Parathyroid adenoma (tissue), 2 donors: ENCODE data around the gene P2RX5.
"Not testable (repeated sequence)": the region's sequence is repeated elsewhere in the genome, so short reads cannot be mapped to it uniquely, and the experiment has no call there.

Experiments
- H2AFZ ChIP-seq: fragments of 300-600 bp; sonication (generic); one replicate; pipeline ENCODE4 v1.7.0; 2017; ENCODE audit warnings: antibody characterized with exemption, mild to moderate bottlenecking
- H3K27ac ChIP-seq: fragments of 300-600 bp; sonication (generic); one replicate; pipeline ENCODE4 v1.7.0; 2017
- H3K27me3 ChIP-seq: fragments of 300-600 bp; sonication (generic); one replicate; pipeline ENCODE4 v1.7.0; 2017; ENCODE audit warnings: low read length; ENCODE audit not compliant: control insufficient read depth, insufficient read depth
- H3K36me3 ChIP-seq: fragments of 300-600 bp; sonication (generic); one replicate; pipeline ENCODE4 v1.7.0; 2017; ENCODE audit warnings: low read length; ENCODE audit not compliant: control insufficient read depth, insufficient read depth
- H3K4me1 ChIP-seq: fragments of 300-600 bp; sonication (generic); one replicate; pipeline ENCODE4 v1.7.0; 2017; ENCODE audit warnings: control low read depth
- H3K4me2 ChIP-seq: fragments of 300-600 bp; sonication (generic); one replicate; pipeline ENCODE4 v1.7.0; 2017; ENCODE audit warnings: low read length
- H3K4me3 ChIP-seq: fragments of 300-600 bp; sonication (generic); one replicate; pipeline ENCODE4 v1.7.0; 2017; ENCODE audit warnings: low read depth, low read length
- H3K79me2 ChIP-seq: fragments of 300-600 bp; sonication (generic); one replicate; pipeline ENCODE4 v1.7.0; 2017; ENCODE audit warnings: control low read depth
- H3K9ac ChIP-seq: fragments of 300-600 bp; sonication (generic); one replicate; pipeline ENCODE4 v1.7.0; 2017; ENCODE audit warnings: mild to moderate bottlenecking
- H3K9me3 ChIP-seq: fragments of 300-600 bp; sonication (generic); one replicate; pipeline ENCODE4 v1.7.0; 2017; ENCODE audit warnings: low read length; ENCODE audit not compliant: control insufficient read depth
- CTCF ChIP-seq: fragments of 300-600 bp; sonication (generic); IDR thresholded peaks from one replicate; pipeline ENCODE4 v1.7.0; 2017; ENCODE audit warnings: antibody characterized with exemption, mild to moderate bottlenecking
- donor health status: primary hyperparathyroidism.

The P2RX5 gene

GRCh38 chr17:3730881-3731429 lies 35.0 kb upstream of the P2RX5 start:
- H3K4me1 ChIP-seq, result no peaks in the 10 kb centered on the region
- no peaks in the 10 kb centered on the region for H3K36me3 ChIP-seq
- no peak overlapping the region for H3K27ac ChIP-seq
- no peaks in the 10 kb centered on the region for H3K79me2 ChIP-seq
- no peak overlapping the region for H3K4me3 ChIP-seq
- no peaks in the 10 kb centered on the region for H3K27me3 ChIP-seq
- no peak overlapping the region for H2AFZ ChIP-seq
- H3K9me3 ChIP-seq, result no peaks in the 10 kb centered on the region
- TF ChIP-seq CTCF, result no peak
- H3K4me2 ChIP-seq, result no peak overlapping the region
- no peak overlapping the region for H3K9ac ChIP-seq

- Histone ChIP-seq H3K36me3 (no peaks in the 10 kb centered on the region), H3K4me3 (no peak overlapping the region), H2AFZ (no peak overlapping the region), H3K9ac (no peak overlapping the region), H3K27ac (no peak overlapping the region), H3K79me2 (no peaks in the 10 kb centered on the region), H3K9me3 (no peaks in the 10 kb centered on the region), H3K27me3 (no peaks in the 10 kb centered on the region), H3K4me2 (no peak overlapping the region), H3K4me1 (no peaks in the 10 kb centered on the region)
- TF ChIP-seq CTCF, result no peak
Observed at GRCh38 chr17:3729881-3730280, 33.9 kb upstream of the P2RX5 start.

GRCh38 chr17:3728099-3728498 lies 32.1 kb upstream of the P2RX5 start:
- H3K36me3 ChIP-seq, H3K4me3 ChIP-seq, H3K27me3 ChIP-seq, H3K79me2 ChIP-seq, H3K27ac ChIP-seq, H3K4me1 ChIP-seq, H3K9ac ChIP-seq, H3K9me3 ChIP-seq, H3K4me2 ChIP-seq, H2AFZ ChIP-seq: not testable (repeated sequence)

- TF ChIP-seq CTCF, result no peak
- Histone ChIP-seq H3K9me3 (no peaks in the 10 kb centered on the region), H3K9ac (no peak overlapping the region), H3K4me1 (peaks cover 8% of the 10 kb centered on the region), H3K27me3 (no peaks in the 10 kb centered on the region), H3K36me3 (no peaks in the 10 kb centered on the region), H3K4me3 (no peak overlapping the region), H3K27ac (no peak overlapping the region), H3K4me2 (no peak overlapping the region), H2AFZ (no peak overlapping the region), H3K79me2 (peaks cover 10% of the 10 kb centered on the region)
Observed at GRCh38 chr17:3727041-3727440, 31.1 kb upstream of the P2RX5 start.

- peak overlapping the region; percentile 84 for H3K4me2 ChIP-seq
- no peak for TF ChIP-seq CTCF
- no peaks in the 10 kb centered on the region for H3K9me3 ChIP-seq
- H3K36me3 ChIP-seq, result no peaks in the 10 kb centered on the region
- H3K79me2 ChIP-seq, result peaks cover 10% of the 10 kb centered on the region
- no peak overlapping the region for H3K27ac ChIP-seq
- H3K4me1 ChIP-seq, result peaks cover 8% of the 10 kb centered on the region
- H3K27me3 ChIP-seq, result no peaks in the 10 kb centered on the region
- peak overlapping the region; percentile 99 for H2AFZ ChIP-seq
- H3K9ac ChIP-seq, result no peak overlapping the region
- peak overlapping the region; percentile 87 for H3K4me3 ChIP-seq
Observed at GRCh38 chr17:3724378-3725077, 28.6 kb upstream of the P2RX5 start.
